Endothelial cell of umbilical vein (primary cell): ENCODE results near the gene CNTNAP4. TPM values are rescaled to one million over a fixed set of nuclear protein-coding genes. Genes with fewer than 3 reads are reported as not detected.

Experiments used
- BruUV-seq: library from RNA; stranded (reverse); fragments of 400-500 nt; replicated peaks from 2 replicates; lab custom pipeline; 2021; lab: Mats Ljungman, UMichigan
- CTCF ChIA-PET: fragments of 300-600, 350-600 bp; sonication (Branson Sonifier 250); formaldehyde crosslinking; loops from one replicate; lab custom pipeline; 2021; ENCODE audit warnings: antibody characterized with exemption, inconsistent platforms; lab: Charles Lee
- POLR2A ChIA-PET: fragments of 300-600, 350-600 bp; sonication (Branson Sonifier 250); formaldehyde crosslinking; loops from one replicate; lab custom pipeline; 2021; ENCODE audit warnings: antibody characterized with exemption, inconsistent platforms; lab: Charles Lee
- DNase-seq: peaks from one replicate; pipeline ENCODE4 v3.0.0-alpha.2; 2011; ENCODE audit warnings: low read depth, low spot score
- FAIRE-seq: peaks from 2 replicates; lab custom pipeline; 2011; peaks lifted over from hg19 to GRCh38; lab: Jason Lieb, UNC
- H2AFZ ChIP-seq: 2 replicates; pipeline ENCODE4 v1.6.0; 2012; ENCODE audit warnings: low read depth, low read length, control low read depth, inconsistent platforms
- H3K27ac ChIP-seq: 2 replicates; pipeline ENCODE4 v1.5.1; 2011; ENCODE audit warnings: low read depth, mild to moderate bottlenecking, control low read depth, low read length, moderate library complexity; ENCODE audit not compliant: insufficient read depth
- H3K27me3 ChIP-seq, 2 experiments: 2 replicates each; pipeline versions ENCODE4 v1.6.0 to v1.6.1; 2011; ENCODE audit warnings: low read length in 2 of 2, mixed read lengths in 1 of 2; ENCODE audit not compliant: control insufficient read depth in 2 of 2, insufficient read depth in 2 of 2
- H3K36me3 ChIP-seq, 2 experiments: 2 replicates in 1 of 2; 3 replicates in 1 of 2; pipeline ENCODE4 v1.5.1; 2011; ENCODE audit warnings: low read length in 2 of 2, mild to moderate bottlenecking in 1 of 2, moderate library complexity in 1 of 2; ENCODE audit not compliant: control insufficient read depth in 2 of 2, insufficient read depth in 2 of 2; ENCODE audit errors: extremely low read depth in 1 of 2
- H3K4me1 ChIP-seq: 3 replicates; pipeline ENCODE4 v1.5.1; 2011; ENCODE audit warnings: mild to moderate bottlenecking, low read length; ENCODE audit not compliant: control insufficient read depth, insufficient read depth; ENCODE audit errors: extremely low read depth
- H3K4me2 ChIP-seq: 2 replicates; pipeline ENCODE4 v1.6.1; 2011; ENCODE audit warnings: low read length, control low read depth, mixed read lengths; ENCODE audit not compliant: insufficient read depth
- H3K4me3 ChIP-seq, 3 experiments: fragments of 200-600 bp in 1 of 3; sonication (generic), shearing (Covaris generic) in 1 of 3; replicated peaks in 1 of 3; 2 replicates each; pipeline ENCODE4 v1.5.1; 2011 to 2016; ENCODE audit warnings: control low read depth in 3 of 3, low read length in 3 of 3, mild to moderate bottlenecking in 2 of 3, inconsistent platforms in 1 of 3, low read depth in 1 of 3, moderate library complexity in 1 of 3; ENCODE audit not compliant: insufficient read depth in 1 of 3
- H3K79me2 ChIP-seq: 2 replicates; pipeline ENCODE4 v1.6.0; 2012; ENCODE audit warnings: low read length, inconsistent platforms; ENCODE audit not compliant: control insufficient read depth, insufficient read depth
- H3K9ac ChIP-seq: replicated peaks from 2 replicates; pipeline ENCODE3; 2011; ENCODE audit warnings: low read length, control low read depth; ENCODE audit not compliant: insufficient read depth; ENCODE audit errors: extremely low read depth
- H3K9me1 ChIP-seq: replicated peaks from 3 replicates; pipeline ENCODE4 v1.6.0; 2011; ENCODE audit warnings: mild to moderate bottlenecking, low read length; ENCODE audit not compliant: control insufficient read depth, insufficient read depth; ENCODE audit errors: extremely low read depth
- H3K9me3 ChIP-seq: replicated peaks from 2 replicates; pipeline ENCODE4 v1.5.1; 2012; ENCODE audit warnings: low read length, inconsistent platforms; ENCODE audit not compliant: control insufficient read depth, insufficient read depth
- H4K20me1 ChIP-seq: replicated peaks from 2 replicates; pipeline ENCODE3; 2011; ENCODE audit warnings: mild to moderate bottlenecking, low read length; ENCODE audit not compliant: control insufficient read depth, insufficient read depth; ENCODE audit errors: extremely low read depth
- EZH2 ChIP-seq: IDR thresholded peaks from 2 replicates; pipeline ENCODE4 v1.6.1; 2012; ENCODE audit warnings: borderline replicate concordance, low read depth, mild to moderate bottlenecking, moderate library complexity, low read length, inconsistent platforms; ENCODE audit not compliant: severe bottlenecking
- FOS ChIP-seq: IDR thresholded peaks from 2 replicates; pipeline ENCODE4 v1.6.1; 2011; ENCODE audit warnings: mild to moderate bottlenecking, low read length, moderate library complexity, borderline replicate concordance; ENCODE audit not compliant: insufficient read depth
- GATA2 ChIP-seq: IDR thresholded peaks from 2 replicates; pipeline ENCODE4 v1.7.0; 2011; ENCODE audit warnings: low read depth, mild to moderate bottlenecking, moderate library complexity, mixed read lengths, low read length; ENCODE audit not compliant: insufficient read length, insufficient read depth
- JUN ChIP-seq: IDR thresholded peaks from 2 replicates; pipeline ENCODE4 v1.6.1; 2011; ENCODE audit warnings: borderline replicate concordance, low read depth; ENCODE audit not compliant: insufficient read length, insufficient read depth
- MYC ChIP-seq: IDR thresholded peaks from one replicate; pipeline ENCODE4 v1.6.1; 2011; ENCODE audit warnings: mild to moderate bottlenecking, low read depth, low read length
- POLR2A ChIP-seq: IDR thresholded peaks from 2 replicates; pipeline ENCODE4 v1.6.1; 2012; ENCODE audit warnings: low read depth, mild to moderate bottlenecking, control low read depth, low read length
- POLR2AphosphoS5 ChIP-seq: IDR thresholded peaks from 2 replicates; pipeline ENCODE4 v1.6.1; 2012; ENCODE audit warnings: low read depth, mild to moderate bottlenecking, control low read depth, low read length, moderate library complexity; ENCODE audit not compliant: insufficient read depth
- dilution Hi-C: fragments of 300-500 bp; cut with MboI; formaldehyde crosslinking; loops from one replicate; pipeline ENCODE4 v1.15.0; 2019; ENCODE audit warnings: low sequenced_read_pairs; ENCODE audit not compliant: extremely low pct_ligation_motif_present
- intact Hi-C: fragments of 100-400 bp; cut with micrococcal nuclease; formaldehyde crosslinking; loops from one replicate; pipeline ENCODE4 v1.10.0; 2022
- polyA plus RNA-seq, 4 experiments: library from polyadenylated mRNA; depleted of rRNA in 3 of 4; stranded (reverse) in 3 of 4; unstranded in 1 of 4; fragments of >200 nt; gene quantifications; 2 replicates each; pipeline versions ENCODE4 v1.2.1 to v1.2.3, GENCODE V29; 2011 to 2012; ENCODE audit warnings: missing spikeins in 1 of 4
- total RNA-seq: library from RNA; stranded (reverse); gene quantifications from 2 replicates; pipeline ENCODE4 v1.2.3, GENCODE V29; 2021
- TF ChIP-seq, protein P1 (sequence below): IDR thresholded peaks from 2 replicates; pipeline ENCODE4 v1.6.1; 2011; ENCODE audit not compliant: insufficient read depth, insufficient read length
- TF ChIP-seq, protein P2 (sequence below), 2 donors: IDR thresholded peaks; 1 replicate in 1 of 2; 2 replicates in 1 of 2; pipeline ENCODE4 v1.5.1; 2011; ENCODE audit warnings: low read length in 2 of 2, mild to moderate bottlenecking in 2 of 2, moderate library complexity in 2 of 2, control low read depth in 1 of 2, inconsistent platforms in 1 of 2, low read depth in 1 of 2; ENCODE audit not compliant: insufficient read depth in 1 of 2; ENCODE audit errors: extremely low read depth in 1 of 2

CNTNAP4 gene
- total and polyA plus RNA-seq, 2 donors (not counting 3 experiments of a cell fraction or from before 2014, with no cell fraction given) = not detected

DNA sequence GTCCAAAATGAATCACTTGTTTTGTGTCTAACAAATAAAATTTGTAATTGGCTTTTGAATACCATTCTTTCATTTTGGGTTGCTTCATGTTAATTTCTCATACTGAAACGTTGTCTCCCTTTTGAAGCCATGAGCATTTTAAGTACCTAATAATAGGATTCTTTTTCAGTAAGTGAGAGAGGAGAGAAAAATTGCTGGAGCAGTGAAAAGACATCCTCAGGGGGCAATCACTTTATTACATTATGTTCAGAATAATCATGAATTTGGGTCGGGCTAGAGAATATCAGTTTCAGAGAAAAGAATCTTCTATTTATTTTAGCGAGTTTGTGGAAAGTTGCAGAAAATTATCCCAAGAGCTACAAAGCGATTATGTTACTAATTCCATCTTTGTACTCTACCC lies 96.8 kb downstream of the CNTNAP4 start:
- H3K27me3 ChIP-seq = no peaks in the 10 kb centered on the region
- no peak overlapping the region for H3K27ac ChIP-seq
- no peak for FAIRE-seq
- no peaks in the 10 kb centered on the region for H3K9me1 ChIP-seq
- no peaks in the 10 kb centered on the region for H3K4me1 ChIP-seq
- CTCF ChIA-PET = no interaction called here
- intact Hi-C loops (no loop called here), dilution Hi-C loops (no loop called here)
- H2AFZ ChIP-seq = no peak overlapping the region
- no peak overlapping the region for H3K4me3 ChIP-seq
- H4K20me1 ChIP-seq = no peaks in the 10 kb centered on the region
- H3K79me2 ChIP-seq = no peaks in the 10 kb centered on the region
- no peak for TF ChIP-seq FOS
- no peak for TF ChIP-seq MYC
- TF ChIP-seq POLR2AphosphoS5 = no peak
- TF ChIP-seq, protein P1, sequence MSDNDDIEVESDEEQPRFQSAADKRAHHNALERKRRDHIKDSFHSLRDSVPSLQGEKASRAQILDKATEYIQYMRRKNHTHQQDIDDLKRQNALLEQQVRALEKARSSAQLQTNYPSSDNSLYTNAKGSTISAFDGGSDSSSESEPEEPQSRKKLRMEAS = no peak
- TF ChIP-seq, protein P2, sequence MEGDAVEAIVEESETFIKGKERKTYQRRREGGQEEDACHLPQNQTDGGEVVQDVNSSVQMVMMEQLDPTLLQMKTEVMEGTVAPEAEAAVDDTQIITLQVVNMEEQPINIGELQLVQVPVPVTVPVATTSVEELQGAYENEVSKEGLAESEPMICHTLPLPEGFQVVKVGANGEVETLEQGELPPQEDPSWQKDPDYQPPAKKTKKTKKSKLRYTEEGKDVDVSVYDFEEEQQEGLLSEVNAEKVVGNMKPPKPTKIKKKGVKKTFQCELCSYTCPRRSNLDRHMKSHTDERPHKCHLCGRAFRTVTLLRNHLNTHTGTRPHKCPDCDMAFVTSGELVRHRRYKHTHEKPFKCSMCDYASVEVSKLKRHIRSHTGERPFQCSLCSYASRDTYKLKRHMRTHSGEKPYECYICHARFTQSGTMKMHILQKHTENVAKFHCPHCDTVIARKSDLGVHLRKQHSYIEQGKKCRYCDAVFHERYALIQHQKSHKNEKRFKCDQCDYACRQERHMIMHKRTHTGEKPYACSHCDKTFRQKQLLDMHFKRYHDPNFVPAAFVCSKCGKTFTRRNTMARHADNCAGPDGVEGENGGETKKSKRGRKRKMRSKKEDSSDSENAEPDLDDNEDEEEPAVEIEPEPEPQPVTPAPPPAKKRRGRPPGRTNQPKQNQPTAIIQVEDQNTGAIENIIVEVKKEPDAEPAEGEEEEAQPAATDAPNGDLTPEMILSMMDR (IDR thresholded peaks at IDR 0.05; ENCODE audit: extremely low read depth in 1 of 2, insufficient read depth in 1 of 2, low read depth in 1 of 2, low read length in 2 of 2) = no peak
- no peaks in the 10 kb centered on the region for H3K36me3 ChIP-seq
- no peak overlapping the region for H3K4me2 ChIP-seq
- POLR2A ChIA-PET = no interaction called here
- no peak for DNase-seq
- no peak overlapping the region for H3K9ac ChIP-seq
- H3K9me3 ChIP-seq = no peaks in the 10 kb centered on the region
- no TSS peak for BruUV-seq

DNA sequence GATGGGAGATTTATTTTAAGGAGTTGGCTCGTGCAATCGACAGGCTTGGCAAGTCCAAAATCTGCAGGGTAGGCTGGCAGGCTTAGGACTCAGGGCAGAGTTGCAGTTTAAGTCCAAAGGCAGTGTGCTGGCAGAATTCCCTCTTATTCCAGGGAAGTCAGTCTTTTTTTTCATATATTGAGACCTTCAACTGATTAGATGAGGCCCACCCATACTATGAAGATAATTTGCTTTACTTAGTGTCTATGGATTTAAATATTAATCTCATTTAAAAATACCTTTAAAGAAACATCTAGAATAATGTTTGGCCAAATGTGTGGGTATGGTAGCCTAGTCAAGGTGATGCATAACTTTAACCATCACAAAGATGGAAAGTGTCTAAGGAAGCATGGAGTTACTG lies 99.8 kb downstream of the CNTNAP4 start:
- Histone ChIP-seq H3K36me3 (no peaks in the 10 kb centered on the region), H3K27me3 (no peaks in the 10 kb centered on the region), H3K9me3 (no peaks in the 10 kb centered on the region), H3K79me2 (no peaks in the 10 kb centered on the region), H2AFZ (no peak overlapping the region), H3K27ac (no peak overlapping the region), H3K9me1 (no peaks in the 10 kb centered on the region), H3K4me2 (no peak overlapping the region), H4K20me1 (no peaks in the 10 kb centered on the region), H3K9ac (no peak overlapping the region), H3K4me3 (no peak overlapping the region), H3K4me1 (no peaks in the 10 kb centered on the region)
- DNase-seq = no peak
- intact Hi-C loops (no loop called here), dilution Hi-C loops (no loop called here)
- no TSS peak for BruUV-seq
- ChIA-PET CTCF (no interaction called here), POLR2A (no interaction called here)
- no peak for FAIRE-seq
- TF ChIP-seq, protein P1 = no peak
- TF ChIP-seq MYC (no peak), POLR2A (no peak), POLR2AphosphoS5 (no peak), GATA2 (no peak), EZH2 (no peak), JUN (no peak), FOS (no peak)
- TF ChIP-seq, protein P2 (IDR thresholded peaks at IDR 0.05; ENCODE audit: extremely low read depth in 1 of 2, insufficient read depth in 1 of 2, low read depth in 1 of 2, low read length in 2 of 2) = no peak
